Measurements from ENCODE around the gene CSH1. TPM values are rescaled to one million over a fixed set of nuclear protein-coding genes. Genes with fewer than 3 reads are reported as not detected.

CSH1 gene
- total RNA-seq, 1 experiment from 2014 or later: not detected

GRCh38 chr17:63939884-63940283, 43.5 kb upstream of the CSH1 start:
- Mint-ChIP-seq H3K27ac (ENCODE audit: unreplicated experiment) (no peak overlapping the region), H3K4me3 (ENCODE audit: low read depth, unreplicated experiment) (no peak overlapping the region), H3K27me3 (ENCODE audit: unreplicated experiment) (peaks cover 41% of the 10 kb centered on the region), H3K4me1 (ENCODE audit: low read depth, unreplicated experiment) (no peaks in the 10 kb centered on the region), H3K36me3 (ENCODE audit: insufficient read depth, unreplicated experiment) (no peaks in the 10 kb centered on the region), H3K9me3 (ENCODE audit: low read depth, unreplicated experiment) (no peaks in the 10 kb centered on the region)
- no TSS peak for BruUV-seq (replicated peaks)
- DNase-seq: no peak
- CTCF ChIA-PET: no interaction called here
- intact Hi-C loops (cut with micrococcal nuclease; ENCODE audit: unreplicated experiment): no loop called here
- TF ChIP-seq CTCF (IDR thresholded peaks at IDR 0.05; ENCODE audit: unreplicated experiment): no peak

- H3K27ac Mint-ChIP-seq (ENCODE audit: unreplicated experiment): no peak overlapping the region
- CTCF ChIA-PET: no interaction called here
- no peak overlapping the region for H3K4me3 Mint-ChIP-seq (ENCODE audit: low read depth, unreplicated experiment)
Measured at GRCh38 chr17:63939401-63939800, 43.0 kb upstream of the CSH1 start.

GRCh38 chr17:63937920-63938319, 41.5 kb upstream of the CSH1 start:
- no peak for DNase-seq
- intact Hi-C loops (cut with micrococcal nuclease; ENCODE audit: unreplicated experiment): no loop called here
- Mint-ChIP-seq H3K27me3 (ENCODE audit: unreplicated experiment) (peaks cover 48% of the 10 kb centered on the region), H3K9me3 (ENCODE audit: low read depth, unreplicated experiment) (no peaks in the 10 kb centered on the region), H3K4me1 (ENCODE audit: low read depth, unreplicated experiment) (no peaks in the 10 kb centered on the region), H3K27ac (ENCODE audit: unreplicated experiment) (no peak overlapping the region), H3K36me3 (ENCODE audit: insufficient read depth, unreplicated experiment) (no peaks in the 10 kb centered on the region), H3K4me3 (ENCODE audit: low read depth, unreplicated experiment) (no peak overlapping the region)
- TF ChIP-seq CTCF (IDR thresholded peaks at IDR 0.05; ENCODE audit: unreplicated experiment): no peak
- CTCF ChIA-PET: no interaction called here
- BruUV-seq (replicated peaks): no TSS peak

More at GRCh38 chr17:63939401-63939800, 43.0 kb upstream of the CSH1 start:
- Mint-ChIP-seq H3K4me1 (ENCODE audit: low read depth, unreplicated experiment) (no peaks in the 10 kb centered on the region), H3K36me3 (ENCODE audit: insufficient read depth, unreplicated experiment) (no peaks in the 10 kb centered on the region), H3K27me3 (ENCODE audit: unreplicated experiment) (peaks cover 41% of the 10 kb centered on the region), H3K9me3 (ENCODE audit: low read depth, unreplicated experiment) (no peaks in the 10 kb centered on the region)
- intact Hi-C loops (cut with micrococcal nuclease; ENCODE audit: unreplicated experiment): no loop called here
- no TSS peak for BruUV-seq (replicated peaks)
- no peak for DNase-seq
- TF ChIP-seq CTCF (IDR thresholded peaks at IDR 0.05; ENCODE audit: unreplicated experiment): no peak

GRCh38 chr17:63937319-63937718, 40.9 kb upstream of the CSH1 start:
- H3K27ac Mint-ChIP-seq (ENCODE audit: unreplicated experiment): no peak overlapping the region
- CTCF ChIA-PET: interaction anchor here (0.6 to 1.0 kb wide), 3 partner anchors 8 to 26 kb away, joined by 3 to 6 read pairs (median 5); partner anchors contain the start of gene GH1
- intact Hi-C loops (cut with micrococcal nuclease; ENCODE audit: unreplicated experiment): no loop called here
- H3K36me3 Mint-ChIP-seq (ENCODE audit: insufficient read depth, unreplicated experiment): no peaks in the 10 kb centered on the region
- no peak for DNase-seq
- TF ChIP-seq CTCF (IDR thresholded peaks at IDR 0.05; ENCODE audit: unreplicated experiment): no peak
- no peak overlapping the region for H3K4me3 Mint-ChIP-seq (ENCODE audit: low read depth, unreplicated experiment)
- no TSS peak for BruUV-seq (replicated peaks)
- H3K27me3 Mint-ChIP-seq (ENCODE audit: unreplicated experiment): peaks cover 48% of the 10 kb centered on the region
- no peaks in the 10 kb centered on the region for H3K4me1 Mint-ChIP-seq (ENCODE audit: low read depth, unreplicated experiment)
- no peaks in the 10 kb centered on the region for H3K9me3 Mint-ChIP-seq (ENCODE audit: low read depth, unreplicated experiment)

Measured in Calu3 (cell line).